PFSK-1 (cell line): Measurements from ENCODE around the gene IGSF21.

Experiments used
- POLR2AphosphoS5 ChIP-seq: IDR thresholded peaks from 2 replicates; pipeline ENCODE4 v1.6.1; 2012; ENCODE audit warnings: low read depth, mild to moderate bottlenecking, control low read depth, low read length, moderate library complexity
- SIN3A ChIP-seq: IDR thresholded peaks from 2 replicates; pipeline ENCODE4 v1.6.1; 2012; ENCODE audit warnings: mild to moderate bottlenecking, low read length, moderate library complexity, borderline replicate concordance; ENCODE audit not compliant: insufficient read depth
- TAF1 ChIP-seq: IDR thresholded peaks from 2 replicates; pipeline ENCODE4 v1.6.1; 2012; ENCODE audit warnings: low read length, control low read depth, borderline replicate concordance; ENCODE audit not compliant: insufficient read depth
- TF ChIP-seq, protein P1 (sequence below), 2 experiments: IDR thresholded peaks; 2 replicates each; pipeline versions ENCODE4 v1.6.1 to v1.8.0; 2011 to 2012; ENCODE audit warnings: low read depth in 2 of 2, low read length in 2 of 2, control low read depth in 1 of 2, inconsistent platforms in 1 of 2, mild to moderate bottlenecking in 1 of 2, moderate library complexity in 1 of 2; ENCODE audit not compliant: insufficient read depth in 1 of 2

DNA sequence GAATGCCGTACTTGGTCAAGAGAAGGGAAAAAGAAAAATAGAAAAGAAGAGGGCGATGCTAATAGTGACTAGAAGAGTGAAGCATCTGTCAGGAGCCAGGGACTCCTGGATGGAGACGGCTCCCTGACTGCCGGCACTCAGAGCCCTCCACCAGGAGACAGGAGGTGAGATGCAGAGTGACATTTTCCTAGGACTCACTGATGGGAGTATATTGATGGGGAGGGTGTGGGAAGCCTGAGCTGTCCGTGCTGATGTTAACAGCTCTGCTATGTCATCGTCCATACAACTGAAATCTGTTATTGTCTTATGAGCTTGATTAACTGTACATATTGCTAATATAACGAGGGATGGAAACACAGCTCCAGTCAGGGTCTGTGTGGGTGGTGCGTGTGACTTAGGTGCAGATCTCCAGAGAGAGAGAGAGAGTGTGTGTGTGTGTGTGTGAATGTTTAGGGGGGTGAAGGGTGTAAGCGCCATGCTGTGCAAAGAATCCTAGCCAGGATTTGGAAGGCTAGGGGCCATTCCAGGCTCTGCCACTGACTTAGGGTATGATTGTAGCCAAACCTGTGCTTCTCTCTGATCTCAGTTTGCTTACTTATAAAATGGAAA is 250.1 kb downstream of the IGSF21 start:
- TF ChIP-seq TAF1 (no peak), POLR2AphosphoS5 (no peak), SIN3A (no peak)
- TF ChIP-seq, protein P1, sequence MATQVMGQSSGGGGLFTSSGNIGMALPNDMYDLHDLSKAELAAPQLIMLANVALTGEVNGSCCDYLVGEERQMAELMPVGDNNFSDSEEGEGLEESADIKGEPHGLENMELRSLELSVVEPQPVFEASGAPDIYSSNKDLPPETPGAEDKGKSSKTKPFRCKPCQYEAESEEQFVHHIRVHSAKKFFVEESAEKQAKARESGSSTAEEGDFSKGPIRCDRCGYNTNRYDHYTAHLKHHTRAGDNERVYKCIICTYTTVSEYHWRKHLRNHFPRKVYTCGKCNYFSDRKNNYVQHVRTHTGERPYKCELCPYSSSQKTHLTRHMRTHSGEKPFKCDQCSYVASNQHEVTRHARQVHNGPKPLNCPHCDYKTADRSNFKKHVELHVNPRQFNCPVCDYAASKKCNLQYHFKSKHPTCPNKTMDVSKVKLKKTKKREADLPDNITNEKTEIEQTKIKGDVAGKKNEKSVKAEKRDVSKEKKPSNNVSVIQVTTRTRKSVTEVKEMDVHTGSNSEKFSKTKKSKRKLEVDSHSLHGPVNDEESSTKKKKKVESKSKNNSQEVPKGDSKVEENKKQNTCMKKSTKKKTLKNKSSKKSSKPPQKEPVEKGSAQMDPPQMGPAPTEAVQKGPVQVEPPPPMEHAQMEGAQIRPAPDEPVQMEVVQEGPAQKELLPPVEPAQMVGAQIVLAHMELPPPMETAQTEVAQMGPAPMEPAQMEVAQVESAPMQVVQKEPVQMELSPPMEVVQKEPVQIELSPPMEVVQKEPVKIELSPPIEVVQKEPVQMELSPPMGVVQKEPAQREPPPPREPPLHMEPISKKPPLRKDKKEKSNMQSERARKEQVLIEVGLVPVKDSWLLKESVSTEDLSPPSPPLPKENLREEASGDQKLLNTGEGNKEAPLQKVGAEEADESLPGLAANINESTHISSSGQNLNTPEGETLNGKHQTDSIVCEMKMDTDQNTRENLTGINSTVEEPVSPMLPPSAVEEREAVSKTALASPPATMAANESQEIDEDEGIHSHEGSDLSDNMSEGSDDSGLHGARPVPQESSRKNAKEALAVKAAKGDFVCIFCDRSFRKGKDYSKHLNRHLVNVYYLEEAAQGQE (IDR thresholded peaks at IDR 0.05; ENCODE audit: insufficient read depth in 1 of 2, low read depth in 2 of 2, low read length in 2 of 2) = no peak
